Kidney tubule cell (primary cell): ENCODE measurements around the gene LCE4A.

ENCODE experiments used
- DNase-seq: peaks from one replicate; pipeline ENCODE4 v3.0.0-alpha.2; 2018; ENCODE audit warnings: low spot score

LCE4A gene

DNA sequence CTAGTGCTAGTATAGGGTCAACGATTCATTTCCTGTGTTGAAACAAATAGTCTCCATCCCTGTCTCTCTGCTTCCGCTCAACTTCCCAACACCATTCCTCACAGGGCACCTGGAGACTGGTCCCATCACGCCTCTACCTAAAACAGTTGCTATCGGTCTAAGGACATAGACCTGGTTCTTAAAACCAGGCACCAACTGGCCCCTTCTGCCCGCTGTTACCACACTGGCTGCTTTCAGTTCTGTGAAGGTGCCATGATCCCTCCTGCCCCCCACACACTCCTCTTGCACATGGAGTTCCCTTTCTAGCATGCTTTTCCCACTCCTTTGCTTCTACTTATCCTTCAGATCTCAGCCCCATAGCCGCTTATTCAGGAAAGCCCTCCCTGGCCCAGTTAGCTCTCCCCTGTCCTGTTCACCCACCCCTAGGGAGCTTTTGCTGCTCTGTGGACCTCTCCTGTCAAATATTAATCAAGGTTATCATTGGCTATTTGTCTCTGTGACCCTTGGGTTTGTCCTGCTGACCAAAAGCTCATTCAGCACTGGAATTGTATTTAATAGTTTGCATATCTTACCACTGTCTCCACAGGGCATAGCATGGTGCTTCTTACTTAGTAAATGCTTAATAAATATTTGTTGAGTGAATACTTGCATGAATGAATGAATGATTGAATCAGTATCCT is 37.9 kb downstream of the LCE4A start:
- DNase-seq, result no peak

DNA sequence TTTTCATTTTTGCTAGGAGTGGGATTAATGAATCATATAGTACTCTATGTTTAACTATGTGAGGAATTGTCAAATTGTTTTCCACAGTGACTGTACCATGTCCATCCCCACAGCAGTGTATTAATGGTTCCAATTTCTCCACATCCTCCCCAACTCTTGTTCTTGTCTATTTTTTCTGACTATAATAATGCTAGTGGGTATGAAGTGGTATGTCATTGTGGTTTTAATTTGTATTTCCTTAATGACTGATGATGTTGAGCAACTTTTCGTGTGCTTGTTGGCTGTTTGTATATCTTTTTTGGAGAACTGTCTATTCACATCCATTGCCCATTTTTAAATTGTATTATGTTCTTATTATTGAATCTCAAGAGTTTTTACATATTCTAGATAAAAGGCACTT is 39.9 kb downstream of the LCE4A start:
- no peak for DNase-seq

DNA sequence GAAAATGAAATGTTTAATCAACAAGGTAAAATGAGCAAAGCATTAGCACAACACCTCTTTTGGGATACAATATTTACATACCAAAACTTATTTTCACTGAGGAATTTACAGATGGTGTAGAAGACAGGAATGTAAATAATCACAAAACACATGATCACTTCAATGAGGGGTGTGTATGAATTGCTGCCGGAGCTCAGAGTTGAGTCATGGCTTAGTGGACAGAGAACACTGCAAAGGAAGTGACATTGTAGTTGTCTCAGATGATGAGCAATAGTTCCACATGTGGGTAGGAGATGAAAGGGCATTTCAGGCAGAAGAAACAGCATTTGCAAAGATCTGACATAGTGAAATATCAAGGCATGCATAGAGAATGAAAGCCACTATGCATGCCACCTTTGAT is 44.3 kb downstream of the LCE4A start:
- DNase-seq, result peak; percentile 59

DNA sequence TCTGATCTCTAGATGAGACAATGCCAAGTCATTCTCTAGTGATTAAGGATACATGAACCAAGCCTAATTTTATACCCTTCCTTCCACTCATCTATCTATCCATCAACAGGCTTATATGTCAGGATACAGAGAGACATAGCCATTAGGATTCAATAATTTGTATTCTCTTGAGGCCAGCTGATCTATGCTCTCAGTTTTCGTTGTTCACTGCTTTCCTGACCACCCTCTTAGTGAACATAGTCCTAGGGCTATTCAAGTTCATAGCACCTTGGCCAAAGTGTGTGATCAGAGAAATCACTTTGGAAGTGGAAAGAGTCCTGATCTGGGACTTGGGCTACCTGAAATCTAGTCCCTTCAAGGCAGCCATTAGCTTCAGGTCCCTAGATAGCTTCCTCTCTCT is 45.6 kb downstream of the LCE4A start:
- DNase-seq, result no peak

DNA sequence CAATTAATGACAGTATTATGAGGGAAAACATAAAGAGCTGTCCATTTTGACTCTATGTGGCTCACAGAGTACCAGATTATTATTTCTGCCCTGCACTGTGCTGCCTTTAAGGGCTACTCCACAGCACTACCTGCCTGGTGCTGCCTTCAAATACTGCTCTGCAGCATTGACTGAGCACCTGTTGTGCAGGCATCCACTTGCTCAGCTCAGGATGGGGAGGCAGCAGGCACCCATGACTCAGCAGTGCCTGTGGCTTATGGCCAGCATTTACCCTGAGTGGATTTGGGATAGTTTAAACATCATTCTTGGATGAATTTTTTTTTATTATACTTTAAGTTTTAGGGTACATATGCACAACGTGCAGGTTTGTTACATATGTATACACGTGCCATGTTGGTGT is 48.9 kb downstream of the LCE4A start:
- DNase-seq, result no peak

DNA sequence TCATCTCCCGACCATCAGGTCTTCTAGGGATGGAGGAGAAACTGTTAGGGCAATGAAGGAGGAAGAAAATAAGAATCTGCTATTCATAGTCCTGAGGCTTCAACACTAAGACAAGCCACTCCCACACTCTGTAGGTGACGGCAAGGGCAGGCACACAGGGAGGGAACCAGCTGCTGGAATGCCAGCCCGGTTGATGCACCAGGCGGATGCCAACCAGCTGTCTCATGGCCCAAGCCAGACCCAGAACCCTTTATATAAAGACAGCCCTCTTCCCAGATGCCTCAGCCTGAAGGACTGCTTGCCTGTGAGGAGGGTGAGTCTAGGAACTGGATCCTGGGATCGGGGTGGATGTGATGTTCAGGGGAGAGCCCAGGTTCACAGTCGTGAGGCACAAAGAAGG is 49.8 kb downstream of the LCE4A start, which contains the start of gene KPRP:
TSS of gene KPRP (plus strand) at position 279 of the 400 bp plus-strand sequence. CDS start 1,564 bp downstream, outside the sequence.
- no peak for DNase-seq

DNA sequence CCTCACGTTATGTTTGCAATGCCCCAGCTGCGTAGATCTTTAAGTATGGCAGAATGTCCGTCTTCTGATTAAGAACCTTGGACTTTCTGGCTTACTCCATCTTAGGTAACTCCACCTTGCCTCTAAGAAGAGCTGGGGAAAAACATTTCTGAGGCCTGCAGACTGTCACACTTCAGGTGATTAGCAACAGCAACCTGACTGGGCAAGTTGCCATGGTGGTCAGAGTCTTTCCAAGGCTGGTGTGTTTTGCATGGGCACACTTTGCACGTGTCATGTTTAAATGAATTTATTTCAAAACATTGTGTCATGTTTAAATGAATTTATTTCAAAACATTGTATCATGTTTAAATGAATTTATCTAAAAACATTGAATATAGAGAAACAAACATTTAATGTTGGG is 50.7 kb downstream of the LCE4A start:
- DNase-seq, result no peak
